Gastroesophageal sphincter (tissue), 3 donors: ENCODE data around the gene ITGB1BP1.

ENCODE experiments used
- CTCF ChIP-seq, 4 experiments: fragments of 200-600 bp in 2 of 4; fragments of 450-650 bp in 2 of 4; sonication (generic) in 1 of 4; IDR thresholded peaks; one replicate each; pipeline ENCODE4 v1.5.1; 2017 to 2019; ENCODE audit warnings: antibody characterized with exemption in 4 of 4, mild to moderate bottlenecking in 2 of 4, moderate library complexity in 2 of 4
- POLR2A ChIP-seq, 2 donors: fragments of 450-650 bp; IDR thresholded peaks; one replicate each; pipeline ENCODE4 v1.6.1; 2017; ENCODE audit warnings: antibody characterized with exemption in 2 of 2, mild to moderate bottlenecking in 2 of 2, moderate library complexity in 1 of 2
- POLR2AphosphoS5 ChIP-seq: sonication (generic); formaldehyde crosslinking; IDR thresholded peaks from one replicate; pipeline ENCODE4 v1.6.1; 2017; ENCODE audit warnings: antibody characterized with exemption

- no peak for TF ChIP-seq POLR2A (IDR thresholded peaks at IDR 0.05)
- TF ChIP-seq CTCF (IDR thresholded peaks at IDR 0.05): no peak
- TF ChIP-seq POLR2AphosphoS5: peak; percentile 26
Observed at GRCh38 chr2:9398881-9399780, 24.2 kb downstream of the ITGB1BP1 start.
